ENCODE data around the gene FGF18.

DNA sequence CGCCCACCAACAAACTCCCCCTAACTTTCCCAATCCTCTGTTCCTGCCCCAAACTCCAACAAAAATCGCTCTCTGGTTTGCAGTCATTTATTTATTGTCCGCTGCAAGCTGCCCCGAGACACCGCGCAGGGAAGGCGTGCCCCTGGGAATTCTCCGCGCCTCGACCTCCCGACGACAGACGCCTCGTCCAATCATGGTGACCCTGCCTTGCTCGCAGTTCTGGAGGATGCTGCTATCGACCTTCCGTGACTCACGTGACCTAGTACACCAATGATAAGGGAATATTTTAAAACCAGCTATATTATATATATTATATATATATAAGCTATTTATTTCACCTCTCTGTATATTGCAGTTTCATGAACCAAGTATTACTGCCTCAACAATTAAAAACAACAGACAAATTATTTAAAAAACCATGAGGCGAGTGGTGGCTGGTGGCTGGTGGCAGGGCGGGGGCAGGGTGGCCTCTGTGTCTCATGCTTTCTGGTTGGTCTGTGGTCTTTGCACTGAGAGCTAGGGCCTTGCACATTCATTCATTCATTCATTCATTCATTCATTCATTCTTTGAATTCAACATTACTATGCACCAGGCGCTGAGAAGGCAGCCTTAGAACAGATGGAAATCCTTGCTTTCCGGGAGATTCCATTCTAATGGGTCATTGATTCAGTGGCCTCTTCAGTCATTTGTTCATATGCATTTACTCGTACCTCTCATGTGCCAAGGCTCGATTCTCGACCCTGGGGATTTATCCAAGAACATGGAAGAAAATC lies 37.9 kb downstream of the FGF18 start:
- no peak for TF ChIP-seq POLR2A (IDR thresholded peaks at IDR 0.05; ENCODE audit: low read depth)
- TF ChIP-seq, protein P1, sequence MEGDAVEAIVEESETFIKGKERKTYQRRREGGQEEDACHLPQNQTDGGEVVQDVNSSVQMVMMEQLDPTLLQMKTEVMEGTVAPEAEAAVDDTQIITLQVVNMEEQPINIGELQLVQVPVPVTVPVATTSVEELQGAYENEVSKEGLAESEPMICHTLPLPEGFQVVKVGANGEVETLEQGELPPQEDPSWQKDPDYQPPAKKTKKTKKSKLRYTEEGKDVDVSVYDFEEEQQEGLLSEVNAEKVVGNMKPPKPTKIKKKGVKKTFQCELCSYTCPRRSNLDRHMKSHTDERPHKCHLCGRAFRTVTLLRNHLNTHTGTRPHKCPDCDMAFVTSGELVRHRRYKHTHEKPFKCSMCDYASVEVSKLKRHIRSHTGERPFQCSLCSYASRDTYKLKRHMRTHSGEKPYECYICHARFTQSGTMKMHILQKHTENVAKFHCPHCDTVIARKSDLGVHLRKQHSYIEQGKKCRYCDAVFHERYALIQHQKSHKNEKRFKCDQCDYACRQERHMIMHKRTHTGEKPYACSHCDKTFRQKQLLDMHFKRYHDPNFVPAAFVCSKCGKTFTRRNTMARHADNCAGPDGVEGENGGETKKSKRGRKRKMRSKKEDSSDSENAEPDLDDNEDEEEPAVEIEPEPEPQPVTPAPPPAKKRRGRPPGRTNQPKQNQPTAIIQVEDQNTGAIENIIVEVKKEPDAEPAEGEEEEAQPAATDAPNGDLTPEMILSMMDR (IDR thresholded peaks at IDR 0.05), result no peak
- TF ChIP-seq EP300 (IDR thresholded peaks at IDR 0.05), result no peak
- TF ChIP-seq POLR2AphosphoS5 (IDR thresholded peaks at IDR 0.05), result no peak
